Fibroblast of mammary gland (primary cell): ENCODE measurements around the gene TPRX1.

Experiments
- DNase-seq: peaks from one replicate; pipeline ENCODE4 v3.0.0-alpha.2; 2010; ENCODE audit warnings: low read depth
- H3K4me3 ChIP-seq: 2 replicates; pipeline ENCODE4 v1.5.1; 2011; ENCODE audit warnings: low read depth, mild to moderate bottlenecking, low read length, moderate library complexity; ENCODE audit not compliant: control insufficient read depth
- TF ChIP-seq, protein P1 (sequence below): conservative IDR thresholded peaks from 2 replicates; pipeline ENCODE4 v1.5.1; 2011; ENCODE audit warnings: low read depth, low read length, inconsistent platforms; ENCODE audit not compliant: control insufficient read depth, insufficient read depth

Gene TPRX1

DNA sequence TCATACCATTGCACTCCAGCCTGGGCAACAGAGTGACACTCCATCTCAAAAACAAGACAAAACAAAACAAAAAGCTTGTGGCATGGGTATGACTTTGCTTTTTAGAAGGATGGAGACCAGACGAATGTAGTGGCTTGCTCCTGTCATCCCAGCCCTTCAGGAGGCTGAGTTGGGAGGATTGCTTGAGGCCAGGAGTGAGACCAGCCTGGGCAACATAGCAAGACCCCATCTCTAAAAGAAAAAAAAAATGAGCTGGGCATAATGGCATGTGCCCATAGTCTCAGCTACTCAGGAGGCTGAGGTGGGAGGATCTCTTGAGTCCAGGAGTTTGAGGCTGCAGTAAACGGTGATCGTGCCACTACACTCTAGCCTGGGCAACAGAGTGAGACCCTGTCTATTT is 42.2 kb downstream of the TPRX1 start:
- no peak overlapping the region for H3K4me3 ChIP-seq
- DNase-seq = no peak
- TF ChIP-seq, protein P1, sequence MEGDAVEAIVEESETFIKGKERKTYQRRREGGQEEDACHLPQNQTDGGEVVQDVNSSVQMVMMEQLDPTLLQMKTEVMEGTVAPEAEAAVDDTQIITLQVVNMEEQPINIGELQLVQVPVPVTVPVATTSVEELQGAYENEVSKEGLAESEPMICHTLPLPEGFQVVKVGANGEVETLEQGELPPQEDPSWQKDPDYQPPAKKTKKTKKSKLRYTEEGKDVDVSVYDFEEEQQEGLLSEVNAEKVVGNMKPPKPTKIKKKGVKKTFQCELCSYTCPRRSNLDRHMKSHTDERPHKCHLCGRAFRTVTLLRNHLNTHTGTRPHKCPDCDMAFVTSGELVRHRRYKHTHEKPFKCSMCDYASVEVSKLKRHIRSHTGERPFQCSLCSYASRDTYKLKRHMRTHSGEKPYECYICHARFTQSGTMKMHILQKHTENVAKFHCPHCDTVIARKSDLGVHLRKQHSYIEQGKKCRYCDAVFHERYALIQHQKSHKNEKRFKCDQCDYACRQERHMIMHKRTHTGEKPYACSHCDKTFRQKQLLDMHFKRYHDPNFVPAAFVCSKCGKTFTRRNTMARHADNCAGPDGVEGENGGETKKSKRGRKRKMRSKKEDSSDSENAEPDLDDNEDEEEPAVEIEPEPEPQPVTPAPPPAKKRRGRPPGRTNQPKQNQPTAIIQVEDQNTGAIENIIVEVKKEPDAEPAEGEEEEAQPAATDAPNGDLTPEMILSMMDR = no peak

DNA sequence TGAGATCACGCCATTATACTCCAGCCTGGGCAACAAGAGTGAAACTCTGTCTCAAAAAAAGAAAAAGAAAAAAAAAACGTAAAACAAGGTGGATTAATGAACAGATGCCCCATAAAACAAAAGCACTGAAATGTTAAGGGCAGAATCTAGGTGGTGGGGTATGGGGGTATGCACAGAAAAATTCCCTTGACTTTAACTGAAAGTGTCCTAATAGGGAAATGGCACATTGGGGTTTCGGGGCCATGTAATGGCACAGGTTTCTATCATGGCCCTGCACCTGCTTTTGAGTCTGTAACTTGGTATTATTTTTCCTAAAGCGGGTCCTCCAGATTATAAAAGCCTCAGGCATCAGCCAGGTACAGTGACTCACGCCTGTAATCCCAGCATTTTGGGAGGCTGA is 42.8 kb downstream of the TPRX1 start:
- no peak for DNase-seq
- H3K4me3 ChIP-seq = no peak overlapping the region
- TF ChIP-seq, protein P1 = no peak

DNA sequence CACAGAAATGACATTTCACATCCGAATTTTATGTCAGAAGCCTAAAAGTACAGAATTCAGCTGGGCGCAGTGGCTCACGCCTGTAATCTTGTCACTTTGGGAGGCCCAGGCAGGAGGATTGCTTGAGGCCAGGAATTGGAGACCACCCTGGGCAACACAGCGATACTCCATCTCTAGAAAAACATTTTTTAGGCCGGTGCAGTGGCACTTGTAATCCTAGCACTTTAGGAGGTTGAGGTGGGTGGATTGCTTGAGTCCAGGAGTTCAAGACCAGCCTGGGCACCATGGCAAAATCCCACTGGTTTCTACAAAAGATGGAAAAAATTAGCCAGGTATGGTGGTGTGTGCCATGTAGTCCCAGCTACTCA is 43.7 kb downstream of the TPRX1 start:
- no peak for DNase-seq
- TF ChIP-seq, protein P1 = no peak
- no peak overlapping the region for H3K4me3 ChIP-seq

DNA sequence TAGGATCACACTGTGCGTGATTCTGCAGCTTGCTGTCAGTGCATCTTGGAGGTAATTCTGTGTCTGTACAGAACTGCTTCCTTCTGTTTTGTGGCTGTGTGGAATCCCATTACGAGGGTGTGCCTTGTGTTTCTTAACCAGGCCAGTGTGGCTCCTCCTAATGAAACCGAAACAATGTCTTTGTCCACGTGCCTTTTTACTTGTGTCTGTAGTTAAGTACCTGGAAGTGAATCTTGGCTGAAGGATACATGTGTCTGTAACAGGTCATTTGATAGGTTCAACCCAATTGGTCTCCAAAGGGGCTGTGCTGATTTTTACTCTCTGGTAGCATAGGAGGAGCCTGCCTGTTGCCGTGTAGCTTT is 45.9 kb downstream of the TPRX1 start:
- no peak for DNase-seq
- no peak overlapping the region for H3K4me3 ChIP-seq
- TF ChIP-seq, protein P1 = no peak

DNA sequence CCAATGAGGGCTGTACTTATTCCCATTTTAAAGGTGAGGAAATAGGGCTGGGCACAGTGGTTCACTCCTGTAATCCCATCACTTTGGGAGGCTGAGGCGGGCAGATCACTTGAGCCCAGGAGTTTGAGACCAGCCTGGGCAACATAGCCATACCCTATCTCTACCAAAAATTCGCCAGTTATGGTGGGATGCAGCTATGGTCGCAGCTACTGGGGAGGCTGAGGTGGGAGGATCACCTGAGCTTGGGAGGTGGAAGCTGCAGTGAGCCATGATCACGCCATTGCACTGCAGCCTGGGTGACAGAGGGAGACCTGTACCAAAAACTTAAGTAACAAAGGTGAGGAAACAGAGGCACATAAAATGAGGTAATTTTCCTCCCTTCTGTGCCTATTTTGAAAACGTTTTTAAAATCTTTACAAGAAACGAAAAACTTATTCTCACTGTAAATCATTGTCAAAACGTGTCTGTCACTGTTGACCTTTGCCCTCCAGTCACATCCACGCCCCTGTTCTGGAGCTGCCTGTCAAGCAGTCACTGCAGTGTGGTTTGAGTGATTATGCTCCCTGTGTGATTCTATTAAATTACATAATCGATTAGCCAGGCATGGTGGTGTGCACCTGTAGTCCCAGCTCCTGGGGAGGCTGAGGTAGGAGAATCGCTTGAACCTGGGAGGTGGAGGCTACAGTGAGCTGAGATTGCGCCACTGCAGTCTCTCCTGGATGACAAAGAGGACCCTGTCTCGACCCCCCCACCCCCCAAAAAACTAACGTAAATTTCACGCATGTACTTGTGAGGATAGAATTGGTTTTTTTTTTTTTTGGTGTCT is 46.5 kb downstream of the TPRX1 start:
- H3K4me3 ChIP-seq = no peak overlapping the region
- no peak for DNase-seq
- TF ChIP-seq, protein P1 = no peak

DNA sequence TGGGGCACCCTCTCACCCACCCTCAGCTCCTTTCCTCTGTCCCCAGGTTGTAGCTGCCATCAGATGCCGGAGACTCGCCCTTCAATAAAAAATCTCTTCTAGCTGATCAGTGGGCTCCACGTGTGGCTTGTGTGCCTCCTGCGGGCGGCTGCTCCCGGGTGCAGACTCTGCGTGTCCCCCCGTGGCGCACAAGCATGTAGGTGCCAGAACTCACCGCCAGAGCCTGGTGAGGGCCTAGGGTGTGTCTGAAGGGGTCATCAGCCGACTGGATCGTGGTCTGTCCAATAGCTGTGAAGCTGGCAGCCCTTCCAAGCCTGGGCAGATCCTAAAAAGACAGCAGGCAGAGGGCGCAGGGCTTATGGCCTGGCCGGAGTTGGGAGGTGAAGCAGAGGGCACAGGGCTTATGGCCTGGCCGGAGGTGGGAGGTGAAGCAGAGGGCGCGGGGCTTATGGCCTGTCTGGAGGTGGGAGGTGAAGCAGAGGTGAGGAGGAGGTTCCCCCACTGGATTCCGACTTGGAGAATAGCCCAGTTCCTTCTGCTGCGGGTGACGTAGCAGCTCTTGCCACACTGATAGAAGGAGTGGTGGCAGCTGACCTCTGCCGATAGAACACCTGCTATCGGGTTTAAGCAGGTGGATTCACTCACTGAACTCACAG is 47.3 kb downstream of the TPRX1 start:
- TF ChIP-seq, protein P1 = no peak
- DNase-seq = no peak
- H3K4me3 ChIP-seq = no peak overlapping the region
